ENCODE measurements around the gene PALM.

Gene PALM

DNA sequence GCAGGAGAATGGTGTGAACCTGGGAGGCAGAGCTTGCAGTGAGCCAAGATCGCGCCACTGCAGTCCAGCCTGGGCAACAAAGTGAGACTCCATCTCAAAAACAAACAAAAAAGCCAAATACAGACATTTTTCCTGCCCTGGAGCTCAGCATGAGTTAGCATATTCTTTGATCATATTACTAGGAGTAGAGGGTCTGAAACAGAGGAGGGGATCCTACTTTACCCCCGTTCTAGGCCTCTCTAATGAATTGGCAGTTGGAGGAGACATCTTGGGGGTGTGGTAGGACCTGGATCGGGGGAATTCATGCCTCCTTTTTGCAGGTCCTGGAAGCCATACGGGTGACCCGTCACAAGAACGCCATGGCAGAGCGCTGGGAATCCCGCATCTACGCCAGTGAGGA lies 54.4 kb downstream of the PALM start:
- in situ Hi-C loops (cut with MboI; ENCODE audit: low pct_unique_long_range_greater_than_20kb, low sequenced_read_pairs, unreplicated experiment): no loop called here
- TF ChIP-seq, protein P1, sequence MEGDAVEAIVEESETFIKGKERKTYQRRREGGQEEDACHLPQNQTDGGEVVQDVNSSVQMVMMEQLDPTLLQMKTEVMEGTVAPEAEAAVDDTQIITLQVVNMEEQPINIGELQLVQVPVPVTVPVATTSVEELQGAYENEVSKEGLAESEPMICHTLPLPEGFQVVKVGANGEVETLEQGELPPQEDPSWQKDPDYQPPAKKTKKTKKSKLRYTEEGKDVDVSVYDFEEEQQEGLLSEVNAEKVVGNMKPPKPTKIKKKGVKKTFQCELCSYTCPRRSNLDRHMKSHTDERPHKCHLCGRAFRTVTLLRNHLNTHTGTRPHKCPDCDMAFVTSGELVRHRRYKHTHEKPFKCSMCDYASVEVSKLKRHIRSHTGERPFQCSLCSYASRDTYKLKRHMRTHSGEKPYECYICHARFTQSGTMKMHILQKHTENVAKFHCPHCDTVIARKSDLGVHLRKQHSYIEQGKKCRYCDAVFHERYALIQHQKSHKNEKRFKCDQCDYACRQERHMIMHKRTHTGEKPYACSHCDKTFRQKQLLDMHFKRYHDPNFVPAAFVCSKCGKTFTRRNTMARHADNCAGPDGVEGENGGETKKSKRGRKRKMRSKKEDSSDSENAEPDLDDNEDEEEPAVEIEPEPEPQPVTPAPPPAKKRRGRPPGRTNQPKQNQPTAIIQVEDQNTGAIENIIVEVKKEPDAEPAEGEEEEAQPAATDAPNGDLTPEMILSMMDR (IDR thresholded peaks at IDR 0.05; ENCODE audit: extremely low read depth, insufficient read depth, missing control alignments): no peak
- no peak for DNase-seq (ENCODE audit: low spot score)

DNA sequence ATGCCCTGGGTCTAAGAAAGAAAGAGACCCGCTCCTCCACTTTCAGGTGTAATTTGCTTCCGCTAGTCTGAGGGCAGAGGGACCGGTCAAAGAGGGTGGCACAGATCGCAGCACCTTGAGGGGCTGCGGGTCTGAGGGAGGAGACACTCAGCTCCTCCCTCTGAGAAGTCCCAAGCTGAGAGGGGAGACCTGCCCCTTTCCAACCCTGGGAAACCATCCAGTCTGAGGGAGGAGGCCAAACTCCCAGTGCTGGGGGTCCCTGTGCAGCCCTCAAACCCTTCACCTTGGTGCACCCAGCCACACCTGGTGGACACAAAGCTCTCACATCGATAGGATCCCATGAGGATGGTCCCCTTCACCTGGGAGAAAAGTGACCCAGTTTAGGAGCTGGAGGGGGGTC lies 55.1 kb downstream of the PALM start:
- no peak for DNase-seq (ENCODE audit: low spot score)
- TF ChIP-seq, protein P1 (IDR thresholded peaks at IDR 0.05; ENCODE audit: extremely low read depth, insufficient read depth, missing control alignments): no peak
- in situ Hi-C loops (cut with MboI; ENCODE audit: low pct_unique_long_range_greater_than_20kb, low sequenced_read_pairs, unreplicated experiment): no loop called here

DNA sequence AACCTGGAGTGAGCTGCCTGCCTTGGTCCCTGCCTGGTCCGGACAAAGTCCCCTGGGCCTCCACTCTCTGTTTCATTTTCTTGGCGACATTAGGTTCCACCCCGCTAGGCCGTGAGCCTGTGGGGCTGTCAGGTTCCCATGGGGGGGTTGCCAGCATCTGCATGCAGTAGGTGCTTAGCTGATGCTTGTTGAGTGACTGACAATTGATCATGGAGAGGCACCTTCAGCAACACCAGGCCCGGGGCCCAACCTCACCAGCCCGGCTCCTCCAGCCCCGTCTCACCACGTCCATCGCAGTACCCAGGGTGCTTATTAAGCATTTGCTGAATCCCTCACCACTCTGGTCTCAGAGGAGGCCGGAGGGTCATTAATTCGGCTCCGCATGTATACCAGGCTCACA lies 55.6 kb downstream of the PALM start:
- TF ChIP-seq, protein P1 (IDR thresholded peaks at IDR 0.05; ENCODE audit: extremely low read depth, insufficient read depth, missing control alignments): no peak
- no peak for DNase-seq (ENCODE audit: low spot score)
- in situ Hi-C loops (cut with MboI; ENCODE audit: low pct_unique_long_range_greater_than_20kb, low sequenced_read_pairs, unreplicated experiment): no loop called here

DNA sequence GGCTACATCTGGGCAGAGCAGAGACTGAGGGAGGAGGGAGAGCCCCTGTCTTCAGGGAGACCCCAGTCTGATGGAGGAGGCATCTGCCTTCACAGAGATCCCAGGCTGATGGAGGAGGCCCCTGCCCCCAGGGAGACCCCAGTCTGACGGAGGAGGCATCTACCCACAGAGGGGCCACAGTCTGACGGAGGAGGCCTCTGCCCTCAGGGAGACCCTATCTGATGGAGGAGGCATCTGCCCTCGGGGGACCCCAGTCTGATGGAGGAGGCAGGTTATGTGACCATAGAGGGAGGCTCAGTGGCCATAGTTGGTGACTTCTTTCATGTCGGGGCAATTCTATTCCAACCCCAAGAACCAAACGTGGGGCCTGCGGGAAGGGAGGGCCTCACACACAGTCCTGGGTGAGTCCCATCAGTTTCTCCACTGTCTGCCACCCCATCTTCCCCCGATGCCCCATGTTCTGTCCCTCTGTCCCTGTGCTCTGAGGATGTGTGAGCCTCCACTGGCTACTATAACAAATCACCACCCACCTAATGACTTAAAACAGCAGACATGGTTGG lies 56.5 kb downstream of the PALM start:
- TF ChIP-seq, protein P1 (IDR thresholded peaks at IDR 0.05; ENCODE audit: extremely low read depth, insufficient read depth, missing control alignments): no peak
- no peak for DNase-seq (ENCODE audit: low spot score)
- in situ Hi-C loops (cut with MboI; ENCODE audit: low pct_unique_long_range_greater_than_20kb, low sequenced_read_pairs, unreplicated experiment): no loop called here

DNA sequence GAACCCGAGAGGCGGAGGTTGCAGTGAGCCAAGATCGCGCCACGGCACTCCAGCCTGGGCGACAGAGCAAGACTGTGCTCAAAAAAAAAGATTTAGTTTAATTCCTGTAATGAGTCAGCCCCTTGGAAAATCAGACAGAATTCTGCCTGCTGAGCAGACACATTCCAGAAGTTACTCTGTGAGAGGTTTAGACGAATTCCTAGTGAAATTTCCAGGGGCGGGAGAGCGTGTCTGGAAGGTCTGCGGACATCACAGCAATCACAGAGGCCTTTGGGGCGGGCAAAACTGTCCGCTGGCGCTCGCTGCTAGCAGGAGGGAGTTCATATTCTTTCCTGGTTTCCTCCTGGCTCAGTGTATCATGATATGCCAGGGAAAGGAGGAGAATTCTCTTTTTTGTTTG lies 59.7 kb downstream of the PALM start:
- DNase-seq (ENCODE audit: low spot score): no peak
- in situ Hi-C loops (cut with MboI; ENCODE audit: low pct_unique_long_range_greater_than_20kb, low sequenced_read_pairs, unreplicated experiment): no loop called here
- TF ChIP-seq, protein P1 (IDR thresholded peaks at IDR 0.05; ENCODE audit: extremely low read depth, insufficient read depth, missing control alignments): no peak

DNA sequence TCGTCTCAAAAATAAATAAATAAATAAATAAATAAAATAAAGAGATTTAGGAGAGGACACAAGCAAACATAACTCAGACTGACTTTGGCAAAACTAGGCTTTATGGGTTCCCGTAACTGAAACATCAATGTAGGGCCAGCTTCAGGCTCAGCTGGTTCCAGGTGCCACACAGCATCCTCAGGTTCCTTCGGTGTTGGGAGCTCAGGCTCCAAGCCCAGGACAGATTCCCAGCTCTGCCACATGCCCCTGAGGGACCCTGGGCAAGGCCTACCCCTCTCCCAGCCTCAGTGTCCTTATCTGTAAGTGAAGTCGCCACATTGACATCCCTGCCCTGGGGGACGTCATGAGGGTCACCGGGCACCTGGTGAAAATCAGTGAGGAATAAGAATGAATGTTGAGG lies 60.9 kb downstream of the PALM start:
- no peak for DNase-seq (ENCODE audit: low spot score)
- in situ Hi-C loops (cut with MboI; ENCODE audit: low pct_unique_long_range_greater_than_20kb, low sequenced_read_pairs, unreplicated experiment): no loop called here
- TF ChIP-seq, protein P1 (IDR thresholded peaks at IDR 0.05; ENCODE audit: extremely low read depth, insufficient read depth, missing control alignments): no peak

Data from GM13977 (cell line).